ENCODE measurements around the gene FOXO3. TPM values are rescaled to one million over a fixed set of nuclear protein-coding genes. Genes with fewer than 3 reads are reported as not detected.

Gene FOXO3
- total and polyA plus RNA-seq, 2 of the 13 experiments (the other 11 are each of a cell fraction or from before 2014, with no cell fraction given): 16.0 to 22.5 TPM

DNA sequence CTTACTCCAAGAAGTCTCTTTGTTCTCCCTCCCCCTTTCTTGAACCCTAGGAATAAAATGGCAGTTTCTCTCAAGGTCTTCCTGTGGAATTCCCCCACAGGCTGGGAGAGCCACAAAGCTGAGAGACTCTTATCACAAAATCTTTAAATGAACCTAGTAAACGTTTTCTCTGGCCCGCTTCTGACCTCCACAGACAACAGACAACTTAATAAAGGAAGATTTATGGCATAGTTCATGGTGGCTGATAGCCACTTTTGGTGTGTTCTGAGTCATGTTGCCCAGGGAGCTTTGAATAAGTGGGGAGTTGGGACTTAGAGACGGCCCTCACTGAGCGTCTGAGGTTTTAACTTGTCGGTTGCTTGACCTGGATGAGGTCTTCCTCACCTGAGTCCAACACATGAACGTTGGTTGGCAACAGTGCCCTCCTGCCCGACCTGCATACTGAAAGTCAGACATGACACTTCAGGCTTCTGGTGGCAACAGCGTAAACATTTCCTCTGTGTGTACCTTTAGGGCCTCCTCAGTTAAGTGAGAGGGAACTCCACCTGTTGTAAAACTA is 124.1 kb downstream of the FOXO3 start:
- FAIRE-seq: no peak
- WGBS (ENCODE audit: low lambda C conversion rate): 86% methylated on average over 6 of the region's 8 CpGs

More for the DNA sequence above, 124.1 kb downstream of the FOXO3 start:
- TF ChIP-seq GFI1 (CRISPR knock-in tag; IDR thresholded peaks at IDR 0.05; ENCODE audit: borderline replicate concordance) (no peak), GABPA (IDR thresholded peaks at IDR 0.05; ENCODE audit: low read depth, low read length) (no peak), GABPA (CRISPR knock-in tag; IDR thresholded peaks at IDR 0.05; ENCODE audit: low read depth) (no peak), TGIF2 (CRISPR knock-in tag; IDR thresholded peaks at IDR 0.05) (no peak), ZNF230 (CRISPR knock-in tag; IDR thresholded peaks at IDR 0.05) (no peak), PAWR (CRISPR knock-in tag; IDR thresholded peaks at IDR 0.05; ENCODE audit: borderline replicate concordance) (no peak), RBM22 (optimal IDR thresholded peaks at IDR 0.05; ENCODE audit: low read length) (peak; percentile 87)
- TF ChIP-seq, protein P1, sequence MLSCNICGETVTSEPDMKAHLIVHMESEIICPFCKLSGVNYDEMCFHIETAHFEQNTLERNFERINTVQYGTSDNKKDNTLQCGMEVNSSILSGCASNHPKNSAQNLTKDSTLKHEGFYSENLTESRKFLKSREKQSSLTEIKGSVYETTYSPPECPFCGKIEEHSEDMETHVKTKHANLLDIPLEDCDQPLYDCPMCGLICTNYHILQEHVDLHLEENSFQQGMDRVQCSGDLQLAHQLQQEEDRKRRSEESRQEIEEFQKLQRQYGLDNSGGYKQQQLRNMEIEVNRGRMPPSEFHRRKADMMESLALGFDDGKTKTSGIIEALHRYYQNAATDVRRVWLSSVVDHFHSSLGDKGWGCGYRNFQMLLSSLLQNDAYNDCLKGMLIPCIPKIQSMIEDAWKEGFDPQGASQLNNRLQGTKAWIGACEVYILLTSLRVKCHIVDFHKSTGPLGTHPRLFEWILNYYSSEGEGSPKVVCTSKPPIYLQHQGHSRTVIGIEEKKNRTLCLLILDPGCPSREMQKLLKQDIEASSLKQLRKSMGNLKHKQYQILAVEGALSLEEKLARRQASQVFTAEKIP (CRISPR knock-in tag; IDR thresholded peaks at IDR 0.05; ENCODE audit: borderline replicate concordance): no peak
- TF ChIP-seq, protein P2, sequence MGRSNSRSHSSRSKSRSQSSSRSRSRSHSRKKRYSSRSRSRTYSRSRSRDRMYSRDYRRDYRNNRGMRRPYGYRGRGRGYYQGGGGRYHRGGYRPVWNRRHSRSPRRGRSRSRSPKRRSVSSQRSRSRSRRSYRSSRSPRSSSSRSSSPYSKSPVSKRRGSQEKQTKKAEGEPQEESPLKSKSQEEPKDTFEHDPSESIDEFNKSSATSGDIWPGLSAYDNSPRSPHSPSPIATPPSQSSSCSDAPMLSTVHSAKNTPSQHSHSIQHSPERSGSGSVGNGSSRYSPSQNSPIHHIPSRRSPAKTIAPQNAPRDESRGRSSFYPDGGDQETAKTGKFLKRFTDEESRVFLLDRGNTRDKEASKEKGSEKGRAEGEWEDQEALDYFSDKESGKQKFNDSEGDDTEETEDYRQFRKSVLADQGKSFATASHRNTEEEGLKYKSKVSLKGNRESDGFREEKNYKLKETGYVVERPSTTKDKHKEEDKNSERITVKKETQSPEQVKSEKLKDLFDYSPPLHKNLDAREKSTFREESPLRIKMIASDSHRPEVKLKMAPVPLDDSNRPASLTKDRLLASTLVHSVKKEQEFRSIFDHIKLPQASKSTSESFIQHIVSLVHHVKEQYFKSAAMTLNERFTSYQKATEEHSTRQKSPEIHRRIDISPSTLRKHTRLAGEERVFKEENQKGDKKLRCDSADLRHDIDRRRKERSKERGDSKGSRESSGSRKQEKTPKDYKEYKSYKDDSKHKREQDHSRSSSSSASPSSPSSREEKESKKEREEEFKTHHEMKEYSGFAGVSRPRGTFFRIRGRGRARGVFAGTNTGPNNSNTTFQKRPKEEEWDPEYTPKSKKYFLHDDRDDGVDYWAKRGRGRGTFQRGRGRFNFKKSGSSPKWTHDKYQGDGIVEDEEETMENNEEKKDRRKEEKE (IDR thresholded peaks at IDR 0.05): no peak
- Histone ChIP-seq H3K79me2 (ENCODE audit: insufficient read depth, low read length) (no peaks in the 10 kb centered on the region), H2AFZ (ENCODE audit: low read length) (no peak overlapping the region), H3K9me3 (ENCODE audit: low read length) (no peaks in the 10 kb centered on the region), H3K27ac (ENCODE audit: extremely low read length, insufficient read depth, low read length) (no peak overlapping the region), H3K4me1 (ENCODE audit: insufficient read depth, low read length) (no peaks in the 10 kb centered on the region), H4K20me1 (ENCODE audit: insufficient read depth, low read length) (no peaks in the 10 kb centered on the region), H3K36me3 (replicated peaks in 1 of 2; ENCODE audit: control insufficient read depth in 1 of 2, insufficient read depth in 2 of 2, low read length in 2 of 2) (peaks cover 4 to 24% of the 10 kb centered on the region in 2 experiments; a peak in 4 of 5 replicates), H3K4me2 (ENCODE audit: low read depth, low read length) (no peak overlapping the region), H3K9ac (ENCODE audit: insufficient read depth, low read depth, low read length) (no peak overlapping the region), H3K4me3 (replicated peaks in 1 of 3; ENCODE audit: insufficient read depth in 1 of 3, low read depth in 2 of 3, low read length in 3 of 3) (no peak overlapping the region), H3K27me3 (ENCODE audit: control insufficient read depth in 1 of 2, insufficient read depth in 2 of 2, low read length in 2 of 2) (no peaks in the 10 kb centered on the region)
- intact Hi-C loops (cut with micrococcal nuclease; ENCODE audit: unreplicated experiment) (no loop called here), in situ Hi-C loops (cut with HindIII; ENCODE audit: extremely low pct_ligation_motif_present, low pct_unique_long_range_greater_than_20kb) (no loop called here)
- ChIA-PET CTCF (ENCODE audit: low intra/inter-chr PET ratio, low total read pairs) (no interaction called here), POLR2A (no interaction called here)
- no TSS peak for BruUV-seq (replicated peaks)
- DNase-seq (ENCODE audit: low spot score) (no peak), ATAC-seq (no peak)
